ENCODE measurements around the gene PLEKHG4B. TPM values are rescaled to one million over a fixed set of nuclear protein-coding genes. Genes with fewer than 3 reads are reported as not detected.

PLEKHG4B gene
- total and polyA plus RNA-seq, 2 experiments from 2014 or later = 9.9 to 20.1 TPM

DNA sequence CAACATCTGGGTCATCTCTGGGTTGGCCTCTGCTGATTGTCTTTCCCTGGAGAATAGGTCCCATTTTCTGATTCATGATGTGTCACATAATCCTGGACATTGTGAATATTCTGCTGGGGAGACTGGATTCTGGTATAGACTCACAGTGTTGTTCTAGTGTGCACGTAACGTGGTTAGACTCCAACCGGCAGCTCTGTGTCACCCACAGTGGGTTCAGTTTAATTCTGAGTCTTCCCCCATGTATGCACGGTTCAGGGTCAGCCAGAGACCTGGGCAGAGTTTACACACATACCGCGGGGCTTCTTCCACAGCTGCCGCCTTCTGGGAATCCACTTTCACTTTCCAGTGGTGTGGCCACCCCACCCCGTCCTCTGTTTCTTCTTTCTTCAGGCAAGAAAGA lies 61.3 kb downstream of the PLEKHG4B start:
- TF ChIP-seq, protein P1, sequence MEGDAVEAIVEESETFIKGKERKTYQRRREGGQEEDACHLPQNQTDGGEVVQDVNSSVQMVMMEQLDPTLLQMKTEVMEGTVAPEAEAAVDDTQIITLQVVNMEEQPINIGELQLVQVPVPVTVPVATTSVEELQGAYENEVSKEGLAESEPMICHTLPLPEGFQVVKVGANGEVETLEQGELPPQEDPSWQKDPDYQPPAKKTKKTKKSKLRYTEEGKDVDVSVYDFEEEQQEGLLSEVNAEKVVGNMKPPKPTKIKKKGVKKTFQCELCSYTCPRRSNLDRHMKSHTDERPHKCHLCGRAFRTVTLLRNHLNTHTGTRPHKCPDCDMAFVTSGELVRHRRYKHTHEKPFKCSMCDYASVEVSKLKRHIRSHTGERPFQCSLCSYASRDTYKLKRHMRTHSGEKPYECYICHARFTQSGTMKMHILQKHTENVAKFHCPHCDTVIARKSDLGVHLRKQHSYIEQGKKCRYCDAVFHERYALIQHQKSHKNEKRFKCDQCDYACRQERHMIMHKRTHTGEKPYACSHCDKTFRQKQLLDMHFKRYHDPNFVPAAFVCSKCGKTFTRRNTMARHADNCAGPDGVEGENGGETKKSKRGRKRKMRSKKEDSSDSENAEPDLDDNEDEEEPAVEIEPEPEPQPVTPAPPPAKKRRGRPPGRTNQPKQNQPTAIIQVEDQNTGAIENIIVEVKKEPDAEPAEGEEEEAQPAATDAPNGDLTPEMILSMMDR (IDR thresholded peaks at IDR 0.05; ENCODE audit: low read depth, low read length) = no peak
- Histone ChIP-seq H3K4me1 (ENCODE audit: low read depth) (no peaks in the 10 kb centered on the region), H3K9me3 (ENCODE audit: low read depth) (no peaks in the 10 kb centered on the region), H3K27me3 (no peaks in the 10 kb centered on the region), H3K36me3 (peaks cover 3% of the 10 kb centered on the region), H3K4me3 (no peak overlapping the region), H3K27ac (no peak overlapping the region)
- DNase-seq (ENCODE audit: low read depth in 1 of 2, low spot score in 1 of 2) = no peak

DNA sequence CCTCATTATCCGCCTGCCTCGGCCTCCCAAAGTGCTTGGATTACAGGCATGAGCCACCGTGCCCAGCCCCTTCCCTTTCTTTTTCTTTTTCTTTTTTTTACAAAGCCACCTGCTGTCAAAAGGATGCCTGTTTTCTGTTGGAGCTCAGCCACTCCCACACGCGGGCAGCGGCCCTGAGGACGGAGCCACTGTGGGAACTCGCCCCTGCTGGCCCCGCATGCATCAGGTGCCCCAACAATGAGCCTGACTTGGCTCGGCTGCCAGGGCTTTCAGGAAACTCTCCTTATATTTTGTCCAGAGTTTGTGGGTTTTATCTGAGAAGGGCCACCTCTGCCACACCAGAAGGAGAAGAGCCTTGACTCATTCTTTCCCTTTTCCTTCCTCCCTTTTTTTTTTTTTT lies 62.3 kb downstream of the PLEKHG4B start:
- Histone ChIP-seq H3K4me3 (no peak overlapping the region), H3K27ac (no peak overlapping the region), H3K9me3 (ENCODE audit: low read depth) (no peaks in the 10 kb centered on the region), H3K36me3 (peaks cover 3% of the 10 kb centered on the region), H3K27me3 (no peaks in the 10 kb centered on the region), H3K4me1 (ENCODE audit: low read depth) (no peaks in the 10 kb centered on the region)
- DNase-seq (ENCODE audit: low read depth in 1 of 2, low spot score in 1 of 2) = no peak
- TF ChIP-seq, protein P1 (IDR thresholded peaks at IDR 0.05; ENCODE audit: low read depth, low read length) = no peak

DNA sequence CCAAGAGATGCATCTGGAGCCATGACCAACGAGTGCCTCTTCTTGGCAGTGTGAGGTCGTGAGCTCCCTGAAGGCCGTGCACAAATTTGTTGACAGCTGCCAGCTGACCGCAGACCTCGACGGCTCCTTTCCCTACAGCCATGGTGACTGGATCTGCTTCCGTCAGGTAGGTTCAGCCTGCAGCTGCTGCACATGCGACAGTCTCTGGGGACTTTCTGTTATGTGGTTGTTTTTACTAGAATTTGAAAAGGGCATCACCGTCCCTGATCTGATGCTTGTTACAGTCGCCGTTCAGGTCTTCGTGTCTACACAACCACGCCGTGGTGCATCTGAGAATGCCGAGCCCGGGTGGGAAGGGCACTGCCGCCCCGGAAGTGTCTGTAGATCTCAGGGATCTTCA lies 62.9 kb downstream of the PLEKHG4B start:
- TF ChIP-seq, protein P1 (IDR thresholded peaks at IDR 0.05; ENCODE audit: low read depth, low read length) = no peak
- Histone ChIP-seq H3K27me3 (no peaks in the 10 kb centered on the region), H3K27ac (no peak overlapping the region), H3K36me3 (peaks cover 3% of the 10 kb centered on the region), H3K9me3 (ENCODE audit: low read depth) (no peaks in the 10 kb centered on the region), H3K4me1 (ENCODE audit: low read depth) (no peaks in the 10 kb centered on the region), H3K4me3 (no peak overlapping the region)
- no peak for DNase-seq (ENCODE audit: low read depth in 1 of 2, low spot score in 1 of 2)

DNA sequence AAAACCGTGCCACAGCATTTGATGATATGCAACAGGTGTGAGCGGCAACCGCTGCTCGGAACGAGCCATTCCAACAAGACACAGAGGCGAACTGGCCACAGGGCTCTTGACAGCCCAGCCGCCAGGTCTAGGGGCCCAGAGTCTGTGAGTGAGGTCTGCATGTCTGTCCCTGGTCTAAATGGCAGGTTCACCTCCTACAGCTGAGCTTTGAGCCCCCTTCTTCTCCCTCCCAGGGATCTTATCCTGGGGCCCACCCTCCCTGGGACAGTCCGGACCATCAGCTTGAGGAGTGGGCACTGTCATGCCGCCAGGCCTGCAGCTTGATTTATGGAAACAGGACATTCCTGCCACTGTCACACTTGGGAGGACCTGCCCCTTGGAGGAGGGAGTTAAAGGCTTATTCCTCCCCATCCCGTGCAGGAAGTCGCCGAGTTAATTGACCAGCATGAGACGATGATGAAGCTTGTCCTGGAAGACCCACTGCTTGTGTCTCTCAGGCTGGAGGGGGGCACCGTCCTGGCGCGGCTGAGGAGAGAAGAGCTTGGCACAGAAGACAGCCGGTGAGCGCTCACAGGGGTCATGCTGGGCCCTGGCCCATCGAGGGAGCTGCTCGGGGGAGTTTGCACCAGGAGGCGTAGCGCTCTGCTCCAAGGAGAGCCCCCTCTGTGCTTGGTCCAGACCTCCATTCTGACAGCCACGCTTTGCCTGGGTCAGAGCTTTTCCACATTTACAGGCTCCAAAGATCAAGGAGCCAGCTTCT lies 63.9 kb downstream of the PLEKHG4B start:
- Histone ChIP-seq H3K27me3 (no peaks in the 10 kb centered on the region), H3K27ac (no peak overlapping the region), H3K9me3 (ENCODE audit: low read depth) (no peaks in the 10 kb centered on the region), H3K36me3 (peaks cover 3% of the 10 kb centered on the region), H3K4me1 (ENCODE audit: low read depth) (no peaks in the 10 kb centered on the region), H3K4me3 (no peak overlapping the region)
- DNase-seq (ENCODE audit: low read depth in 1 of 2, low spot score in 1 of 2) = no peak
- TF ChIP-seq, protein P1 (IDR thresholded peaks at IDR 0.05; ENCODE audit: low read depth, low read length) = no peak

DNA sequence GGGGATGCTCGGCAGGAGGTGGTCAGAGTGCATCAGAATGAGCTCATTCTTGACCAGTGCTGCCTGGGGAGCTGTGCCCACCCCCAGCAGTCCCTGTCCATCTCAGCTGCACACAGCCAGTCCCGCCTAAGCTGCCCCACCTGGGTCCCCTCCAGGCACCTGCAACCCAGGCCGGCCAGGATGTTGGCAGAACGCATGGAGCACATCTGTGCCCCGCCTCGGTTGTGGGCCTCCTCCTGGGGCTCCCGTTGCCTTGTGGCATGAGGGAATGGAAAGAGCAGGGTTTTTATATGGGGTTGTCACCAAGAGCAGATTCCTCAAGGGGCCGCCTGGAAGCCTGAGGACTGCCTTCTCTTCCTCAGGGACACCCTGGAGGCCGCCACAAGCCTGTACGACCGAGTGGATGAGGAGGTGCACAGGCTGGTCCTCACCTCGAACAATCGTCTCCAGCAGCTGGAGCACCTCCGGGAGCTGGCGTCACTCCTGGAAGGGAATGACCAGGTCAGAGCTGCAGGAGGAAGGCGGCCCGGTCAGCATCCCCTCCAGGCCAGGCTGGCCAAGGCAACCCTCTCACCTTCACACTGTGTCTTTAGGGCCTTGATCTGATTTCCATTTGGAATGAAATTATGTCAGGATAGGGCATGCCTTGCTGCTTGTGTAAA lies 64.6 kb downstream of the PLEKHG4B start:
- peaks cover 3% of the 10 kb centered on the region for H3K36me3 ChIP-seq

More for the DNA sequence above, 64.6 kb downstream of the PLEKHG4B start:
- H3K27ac ChIP-seq = no peak overlapping the region
- TF ChIP-seq, protein P1 (IDR thresholded peaks at IDR 0.05; ENCODE audit: low read depth, low read length) = no peak
- no peak overlapping the region for H3K4me3 ChIP-seq
- no peaks in the 10 kb centered on the region for H3K27me3 ChIP-seq
- no peaks in the 10 kb centered on the region for H3K4me1 ChIP-seq (ENCODE audit: low read depth)
- no peaks in the 10 kb centered on the region for H3K9me3 ChIP-seq (ENCODE audit: low read depth)
- no peak for DNase-seq (ENCODE audit: low read depth in 1 of 2, low spot score in 1 of 2)
